HepG2 (cell line): ENCODE results near the gene RIT2. TPM values are rescaled to one million over a fixed set of nuclear protein-coding genes. Genes with fewer than 3 reads are reported as not detected.

Experiments
- ATAC-seq: fragments of 200-7000 bp; cut with Tn5 transposase; 3 replicates; pipeline ENCODE4 v1.9.1; 2020; ENCODE audit warnings: mild to moderate bottlenecking, moderate library complexity
- BruUV-seq: library from RNA; stranded (reverse); fragments of 400-500 nt; replicated peaks from 2 replicates; lab custom pipeline; 2021; lab: Mats Ljungman, UMichigan
- CTCF ChIA-PET: fragments of 300-600 bp; formaldehyde crosslinking; extraction: SDS; loops from one replicate; lab custom pipeline; 2021; ENCODE audit warnings: low total read pairs, inconsistent platforms, low intra/inter-chr PET ratio; lab: Yijun Ruan, JAX
- POLR2A ChIA-PET: fragments of 350-600 bp; sonication (Branson Sonifier 250); formaldehyde crosslinking; loops from one replicate; lab custom pipeline; 2020; ENCODE audit warnings: antibody characterized with exemption, inconsistent platforms; lab: Yijun Ruan, JAX
- DNase-seq: peaks from one replicate; pipeline ENCODE4 v3.0.0-alpha.2; 2015; ENCODE audit warnings: low spot score
- FAIRE-seq: peaks from 3 replicates; lab custom pipeline; 2011; peaks lifted over from hg19 to GRCh38; lab: Jason Lieb, UNC
- H2AFZ ChIP-seq: one replicate; pipeline ENCODE4 v1.6.1; 2011; ENCODE audit warnings: low read length, inconsistent platforms
- H3K27ac ChIP-seq: fragments of 300-600 bp; 3 replicates; pipeline ENCODE4 v1.8.0; 2011; ENCODE audit warnings: mixed run types, mild to moderate bottlenecking, mixed read lengths, low read length, inconsistent platforms; ENCODE audit not compliant: insufficient read depth; ENCODE audit errors: extremely low read length
- H3K27me3 ChIP-seq, 2 experiments: fragments of 200-600 bp in 1 of 2; 2 replicates in 1 of 2; 3 replicates in 1 of 2; pipeline versions ENCODE4 v1.6.0 to v1.8.0; 2011; ENCODE audit warnings: low read length in 2 of 2, mild to moderate bottlenecking in 2 of 2, moderate library complexity in 2 of 2, inconsistent platforms in 1 of 2; ENCODE audit not compliant: insufficient read depth in 2 of 2, control insufficient read depth in 1 of 2
- H3K36me3 ChIP-seq, 2 experiments: fragments of 200-600 bp in 1 of 2; replicated peaks in 1 of 2; 2 replicates in 1 of 2; 3 replicates in 1 of 2; pipeline versions ENCODE4 v1.5.1 to v1.8.0; 2011; ENCODE audit warnings: low read length in 2 of 2, inconsistent platforms in 1 of 2; ENCODE audit not compliant: insufficient read depth in 2 of 2, control insufficient read depth in 1 of 2
- H3K4me1 ChIP-seq: 2 replicates; pipeline ENCODE4 v1.5.1; 2012; ENCODE audit warnings: low read length, inconsistent platforms; ENCODE audit not compliant: insufficient read depth
- H3K4me2 ChIP-seq: 2 replicates; pipeline ENCODE4 v1.6.0; 2011; ENCODE audit warnings: low read depth, low read length, inconsistent platforms
- H3K4me3 ChIP-seq, 3 experiments: fragments of 200-600 bp in 1 of 3; sonication (generic), shearing (Covaris generic) in 1 of 3; replicated peaks in 1 of 3; 2 replicates each; pipeline ENCODE4 v1.5.1; 2011 to 2016; ENCODE audit warnings: low read length in 3 of 3, inconsistent platforms in 2 of 3, low read depth in 2 of 3, mild to moderate bottlenecking in 2 of 3, control low read depth in 1 of 3, mixed read lengths in 1 of 3; ENCODE audit not compliant: insufficient read depth in 1 of 3
- H3K79me2 ChIP-seq: one replicate; pipeline ENCODE4 v1.6.1; 2011; ENCODE audit warnings: low read length, inconsistent platforms; ENCODE audit not compliant: insufficient read depth
- H3K9ac ChIP-seq: 2 replicates; pipeline ENCODE4 v1.6.0; 2011; ENCODE audit warnings: mild to moderate bottlenecking, low read depth, low read length, inconsistent platforms; ENCODE audit not compliant: insufficient read depth
- H3K9me3 ChIP-seq: 2 replicates; pipeline ENCODE4 v1.5.1; 2012; ENCODE audit warnings: mild to moderate bottlenecking, low read length
- H4K20me1 ChIP-seq: 2 replicates; pipeline ENCODE4 v1.6.0; 2011; ENCODE audit warnings: inconsistent platforms, mild to moderate bottlenecking, low read length, moderate library complexity; ENCODE audit not compliant: insufficient read depth
- CBX2 ChIP-seq, 2 experiments: fragments of 200-600 bp in 1 of 2; sonication (generic); formaldehyde crosslinking in 1 of 2; IDR thresholded peaks; 2 replicates each; pipeline versions ENCODE4 v1.7.0 to v1.8.1; 2018 to 2022; ENCODE audit warnings: low read depth in 2 of 2, low read length in 1 of 2, mild to moderate bottlenecking in 1 of 2, missing genetic modification reagents in 1 of 2
- NR2C2 ChIP-seq: sonication (generic); formaldehyde crosslinking; IDR thresholded peaks from 2 replicates; pipeline ENCODE4 v1.4.0; 2020; ENCODE audit warnings: missing genetic modification reagents, mild to moderate bottlenecking, moderate library complexity, borderline replicate concordance
- PAF1 ChIP-seq: IDR thresholded peaks from 2 replicates; pipeline ENCODE4 v1.6.1; 2016; ENCODE audit warnings: missing genetic modification reagents, missing compliant biosample characterization
- REL ChIP-seq: sonication (generic); formaldehyde crosslinking; conservative IDR thresholded peaks from 2 replicates; pipeline ENCODE4 v1.8.0; 2022; ENCODE audit warnings: mild to moderate bottlenecking, missing genetic modification reagents, moderate library complexity
- SMC3 ChIP-seq: IDR thresholded peaks from 2 replicates; pipeline ENCODE4 v1.6.1; 2011; ENCODE audit warnings: low read length, improper control_type of control experiment
- YEATS4 ChIP-seq: sonication (generic); formaldehyde crosslinking; IDR thresholded peaks from 2 replicates; pipeline ENCODE4 v1.4.0; 2020; ENCODE audit warnings: missing genetic modification reagents, borderline replicate concordance
- ZC3H13 ChIP-seq: sonication (generic); formaldehyde crosslinking; IDR thresholded peaks from 2 replicates; pipeline ENCODE4 v1.8.1; 2023; ENCODE audit warnings: mild to moderate bottlenecking, missing genetic modification reagents, moderate library complexity
- ZFAT ChIP-seq: sonication (generic); formaldehyde crosslinking; conservative IDR thresholded peaks from 2 replicates; pipeline ENCODE4 v1.8.1; 2023; ENCODE audit warnings: missing genetic modification reagents, inconsistent platforms
- ZNF207 ChIP-seq: fragments of 450-650 bp; IDR thresholded peaks from 2 replicates; pipeline ENCODE4 v1.6.1; 2016; ENCODE audit warnings: antibody characterized with exemption, borderline replicate concordance
- ZNF564 ChIP-seq: sonication (generic); formaldehyde crosslinking; IDR thresholded peaks from 2 replicates; pipeline ENCODE4 v1.8.1; 2023; ENCODE audit warnings: mild to moderate bottlenecking, missing genetic modification reagents
- ZNF775 ChIP-seq: sonication (generic); formaldehyde crosslinking; IDR thresholded peaks from 2 replicates; pipeline ENCODE4 v1.4.0; 2020; ENCODE audit warnings: missing genetic modification reagents, mild to moderate bottlenecking, moderate library complexity, borderline replicate concordance
- ZNF776 ChIP-seq: sonication (generic); formaldehyde crosslinking; IDR thresholded peaks from 2 replicates; pipeline ENCODE4 v1.4.0; 2020; ENCODE audit warnings: mild to moderate bottlenecking, missing genetic modification reagents
- WGBS: methylation state at CpG from one replicate; pipeline ENCODE4 v1.1.6; 2017; ENCODE audit warnings: low lambda C conversion rate; 5-methylcytosine and 5-hydroxymethylcytosine counted together
- in situ Hi-C: cut with HindIII; loops from 2 replicates; pipeline ENCODE4 v1.10.0; 2017; ENCODE audit warnings: low pct_unique_long_range_greater_than_20kb; ENCODE audit not compliant: extremely low pct_ligation_motif_present
- intact Hi-C: fragments of 100-400 bp; cut with micrococcal nuclease; formaldehyde crosslinking; loops from one replicate; pipeline ENCODE4 v1.10.0; 2022; ENCODE audit not compliant: unreplicated experiment
- polyA plus RNA-seq, 8 experiments: library from polyadenylated mRNA; depleted of rRNA in 3 of 8; stranded (reverse) in 7 of 8; unstranded in 1 of 8; fragments of >200 nt; fragmentation: Illumina TruSeq in 4 of 8; extraction: Trizol in 4 of 8; gene quantifications; 2 replicates each; pipeline versions ENCODE4 v1.2.1 to v1.2.3, GENCODE V29; 2011 to 2016; ENCODE audit warnings: low read depth in 4 of 8, missing spikeins in 1 of 8, mixed read lengths in 1 of 8; ENCODE audit not compliant: insufficient read depth in 1 of 8
- total RNA-seq, 5 experiments: library from RNA; depleted of rRNA; stranded (reverse); fragments of >200 nt; fragmentation: Illumina TruSeq; extraction: Trizol; gene quantifications; 2 replicates each; pipeline ENCODE4 v1.2.3, GENCODE V29; 2016; ENCODE audit warnings: low read depth in 1 of 5
- TF ChIP-seq, protein P1 (sequence below): IDR thresholded peaks from 2 replicates; pipeline ENCODE4 v1.6.1; 2012; ENCODE audit warnings: low read depth, low read length, improper control_type of control experiment
- TF ChIP-seq, protein P2 (sequence below): IDR thresholded peaks from 2 replicates; pipeline ENCODE4 v1.6.1; 2018; ENCODE audit warnings: missing genetic modification reagents, mild to moderate bottlenecking, missing compliant biosample characterization

The RIT2 gene
- total and polyA plus RNA-seq, 2 of the 13 experiments (the other 11 are each of a cell fraction or from before 2014, with no cell fraction given), result not detected

DNA sequence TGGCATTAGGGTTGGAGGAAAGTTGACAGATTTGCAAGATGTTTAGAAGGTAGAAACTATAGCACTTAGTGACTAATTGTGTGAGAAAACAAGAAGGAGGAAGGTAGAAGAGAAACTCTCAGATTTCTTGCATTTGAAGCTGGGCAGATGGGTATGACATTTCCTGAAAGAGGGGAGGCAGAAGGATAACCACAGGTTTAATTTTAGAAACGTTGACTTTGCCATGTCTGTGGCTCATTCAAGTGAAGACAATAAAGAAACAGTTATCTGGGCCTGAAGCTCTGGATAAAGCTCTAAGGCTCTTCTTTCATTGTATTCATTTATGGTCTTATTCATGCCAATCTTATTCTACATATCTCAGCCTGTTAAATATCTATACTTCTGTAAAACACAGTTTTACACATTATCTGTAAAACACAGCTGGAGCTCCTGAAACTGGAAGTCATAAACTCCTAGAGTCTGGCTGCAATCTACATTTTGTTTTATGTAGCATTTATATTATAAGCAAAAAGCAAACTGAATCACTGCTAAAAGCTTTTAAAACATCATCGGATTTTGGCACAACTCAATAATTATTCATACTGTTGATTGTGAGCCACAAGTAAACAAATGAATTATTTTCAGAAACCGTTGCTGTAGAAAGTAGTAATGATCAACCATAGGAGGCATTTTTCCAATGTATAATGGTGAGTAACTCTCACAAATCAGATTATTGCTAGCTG, 138.5 kb downstream of the RIT2 start:
- ATAC-seq (no peak), DNase-seq (no peak), FAIRE-seq (no peak)
- ChIA-PET POLR2A (no interaction called here), CTCF (no interaction called here)
- Histone ChIP-seq H3K4me3 (no peak overlapping the region), H4K20me1 (no peaks in the 10 kb centered on the region), H3K9ac (no peak overlapping the region), H3K4me2 (no peak overlapping the region), H3K9me3 (no peaks in the 10 kb centered on the region), H3K79me2 (no peaks in the 10 kb centered on the region), H3K27ac (no peak overlapping the region), H2AFZ (no peak overlapping the region), H3K36me3 (no peaks in the 10 kb centered on the region), H3K4me1 (no peaks in the 10 kb centered on the region)
- WGBS, result 1% methylated on average over 3 of the region's 3 CpGs
- in situ Hi-C loops, result no loop called here
- intact Hi-C loops, result no loop called here
- BruUV-seq, result no TSS peak
- TF ChIP-seq ZNF207 (no peak), NR2C2 (CRISPR knock-in tag) (no peak), ZNF775 (no peak), YEATS4 (CRISPR knock-in tag) (no peak), ZNF564 (CRISPR knock-in tag) (no peak), ZFAT (CRISPR knock-in tag) (no peak)
- TF ChIP-seq, all 625 proteins: peak for 0
- no peaks in the 10 kb centered on the region for H3K27me3 ChIP-seq

DNA sequence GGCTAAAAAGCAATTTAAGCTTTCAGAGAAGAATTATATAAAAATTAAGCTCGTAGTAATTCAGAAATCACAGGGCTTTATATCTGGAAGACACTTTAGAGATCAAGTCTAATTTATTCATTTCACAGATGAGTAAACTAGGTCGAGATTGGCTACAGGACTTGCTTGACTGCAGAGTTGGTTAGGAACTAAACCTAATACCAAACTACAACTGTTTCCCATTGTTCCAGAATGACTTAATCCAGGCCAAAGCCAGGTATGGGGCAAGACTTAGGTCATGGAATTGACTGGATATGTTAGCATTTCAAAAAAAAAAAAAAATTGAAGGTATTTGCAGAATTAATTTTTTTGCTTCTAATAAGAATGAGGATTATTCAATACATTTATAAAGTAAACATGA, 146.1 kb downstream of the RIT2 start:
- H3K4me1 ChIP-seq, result no peaks in the 10 kb centered on the region
- H3K79me2 ChIP-seq, result no peaks in the 10 kb centered on the region
- no TSS peak for BruUV-seq
- no peak overlapping the region for H3K27ac ChIP-seq
- H3K9me3 ChIP-seq, result no peaks in the 10 kb centered on the region
- intact Hi-C loops, result no loop called here
- no peaks in the 10 kb centered on the region for H3K27me3 ChIP-seq
- POLR2A ChIA-PET, result no interaction called here
- ATAC-seq, result no peak
- in situ Hi-C loops, result no loop called here
- DNase-seq, result no peak
- no peak overlapping the region for H3K4me2 ChIP-seq
- 2% methylated on average over 2 of the region's 2 CpGs for WGBS
- H2AFZ ChIP-seq, result no peak overlapping the region
- no peak for FAIRE-seq
- no peak overlapping the region for H3K9ac ChIP-seq
- H3K36me3 ChIP-seq, result no peaks in the 10 kb centered on the region
- no peaks in the 10 kb centered on the region for H4K20me1 ChIP-seq
- H3K4me3 ChIP-seq, result no peak overlapping the region
- CTCF ChIA-PET, result no interaction called here
- no peak for TF ChIP-seq PAF1 (CRISPR knock-in tag)
- TF ChIP-seq, protein P1, sequence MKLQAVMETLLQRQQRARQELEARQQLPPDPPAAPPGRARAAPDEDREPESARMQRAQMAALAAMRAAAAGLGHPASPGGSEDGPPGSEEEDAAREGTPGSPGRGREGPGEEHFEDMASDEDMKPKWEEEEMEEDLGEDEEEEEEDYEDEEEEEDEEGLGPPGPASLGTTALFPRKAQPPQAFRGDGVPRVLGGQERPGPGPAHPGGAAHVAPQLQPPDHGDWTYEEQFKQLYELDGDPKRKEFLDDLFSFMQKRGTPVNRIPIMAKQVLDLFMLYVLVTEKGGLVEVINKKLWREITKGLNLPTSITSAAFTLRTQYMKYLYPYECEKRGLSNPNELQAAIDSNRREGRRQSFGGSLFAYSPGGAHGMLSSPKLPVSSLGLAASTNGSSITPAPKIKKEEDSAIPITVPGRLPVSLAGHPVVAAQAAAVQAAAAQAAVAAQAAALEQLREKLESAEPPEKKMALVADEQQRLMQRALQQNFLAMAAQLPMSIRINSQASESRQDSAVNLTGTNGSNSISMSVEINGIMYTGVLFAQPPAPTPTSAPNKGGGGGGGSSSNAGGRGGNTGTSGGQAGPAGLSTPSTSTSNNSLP, result no peak
- no peak for TF ChIP-seq REL (CRISPR knock-in tag)
- TF ChIP-seq CBX2 (IDR thresholded peaks at IDR 0.05; ENCODE audit: low read depth, low read length), result no peak
- TF ChIP-seq CBX2 (CRISPR knock-in tag; IDR thresholded peaks at IDR 0.05; ENCODE audit: low read depth), result no peak
- TF ChIP-seq, protein P2, sequence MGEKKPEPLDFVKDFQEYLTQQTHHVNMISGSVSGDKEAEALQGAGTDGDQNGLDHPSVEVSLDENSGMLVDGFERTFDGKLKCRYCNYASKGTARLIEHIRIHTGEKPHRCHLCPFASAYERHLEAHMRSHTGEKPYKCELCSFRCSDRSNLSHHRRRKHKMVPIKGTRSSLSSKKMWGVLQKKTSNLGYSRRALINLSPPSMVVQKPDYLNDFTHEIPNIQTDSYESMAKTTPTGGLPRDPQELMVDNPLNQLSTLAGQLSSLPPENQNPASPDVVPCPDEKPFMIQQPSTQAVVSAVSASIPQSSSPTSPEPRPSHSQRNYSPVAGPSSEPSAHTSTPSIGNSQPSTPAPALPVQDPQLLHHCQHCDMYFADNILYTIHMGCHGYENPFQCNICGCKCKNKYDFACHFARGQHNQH (CRISPR knock-in tag), result no peak
- TF ChIP-seq ZNF776 (CRISPR knock-in tag), result no peak
- TF ChIP-seq SMC3, result no peak
- TF ChIP-seq ZC3H13 (CRISPR knock-in tag), result no peak
